AG04449 (cell line): ENCODE data around the gene PPP1CC.

Experiments used
- CTCF ChIA-PET: fragments of 350-600 bp; formaldehyde crosslinking; extraction: SDS; loops from one replicate; lab custom pipeline; 2021; ENCODE audit warnings: antibody characterized with exemption; lab: Yijun Ruan, JAX
- POLR2A ChIA-PET: fragments of 400-600, 350-600 bp; formaldehyde crosslinking; extraction: SDS; loops from one replicate; lab custom pipeline; 2020; ENCODE audit warnings: antibody characterized with exemption, inconsistent platforms; lab: Yijun Ruan, JAX
- DNase-seq: peaks from one replicate; pipeline ENCODE4 v3.0.0-alpha.2; 2010; ENCODE audit warnings: low read depth, low spot score
- H3K4me3 ChIP-seq: 2 replicates; pipeline ENCODE4 v1.5.1; 2011; ENCODE audit warnings: low read depth, mild to moderate bottlenecking, control low read depth, low read length
- CTCF ChIP-seq: IDR thresholded peaks from one replicate; pipeline ENCODE4 v1.5.1; 2011; ENCODE audit warnings: mild to moderate bottlenecking, moderate library complexity, low read length, control low read depth, inconsistent platforms; ENCODE audit not compliant: insufficient read depth; ENCODE audit errors: missing control alignments

PPP1CC gene

GRCh38 chr12:110742718-110743570 lies at the start of gene PPP1CC:
TSS of gene PPP1CC (minus strand) at chr12:110742891. CDS start at chr12:110742707, 184 bp downstream.
- peak; percentile 40 for DNase-seq
- TF ChIP-seq CTCF: no peak
- H3K4me3 ChIP-seq: peak within 1 kb of the TSS; percentile 94
- ChIA-PET CTCF (no interaction called here), POLR2A (interaction anchor here (0.5 to 0.6 kb wide), 2 partner anchors 12 to 129 kb away, joined by 3 to 4 read pairs; partner anchors contain the start of gene TCTN1)

GRCh38 chr12:110791589-110791988 lies 48.9 kb upstream of the PPP1CC start:
- ChIA-PET CTCF (no interaction called here), POLR2A (no interaction called here)
- DNase-seq: no peak

GRCh38 chr12:110790301-110790700 lies 47.6 kb upstream of the PPP1CC start:
- CTCF ChIA-PET: no interaction called here
- no peak for TF ChIP-seq CTCF
- DNase-seq: no peak
- POLR2A ChIA-PET: no interaction called here
- H3K4me3 ChIP-seq: no peak overlapping the region

More at GRCh38 chr12:110791589-110791988, 48.9 kb upstream of the PPP1CC start:
- no peak overlapping the region for H3K4me3 ChIP-seq
- no peak for TF ChIP-seq CTCF

- no peak for TF ChIP-seq CTCF
- ChIA-PET POLR2A (no interaction called here), CTCF (no interaction called here)
- DNase-seq: no peak
- H3K4me3 ChIP-seq: no peak overlapping the region
These were observed 43.3 kb upstream of the PPP1CC start for GRCh38 chr12:110786012-110786411.

GRCh38 chr12:110785240-110785639 lies 42.5 kb upstream of the PPP1CC start:
- CTCF ChIA-PET: no interaction called here
- POLR2A ChIA-PET: no interaction called here
- no peak for DNase-seq
- TF ChIP-seq CTCF: no peak
- H3K4me3 ChIP-seq: no peak overlapping the region

GRCh38 chr12:110782922-110783321 lies 40.2 kb upstream of the PPP1CC start:
- TF ChIP-seq CTCF: no peak
- CTCF ChIA-PET: no interaction called here
- POLR2A ChIA-PET: no interaction called here
- no peak overlapping the region for H3K4me3 ChIP-seq
- no peak for DNase-seq
